Transverse colon (tissue), 4 donors: ENCODE measurements around the gene HLA-DRA. TPM values are rescaled to one million over a fixed set of nuclear protein-coding genes. Genes with fewer than 3 reads are reported as not detected.

Experiments used
- DNase-seq: peaks from one replicate; pipeline ENCODE4 v3.0.0-alpha.2; 2019
- H3K27ac ChIP-seq, 4 donors: fragments of 200-600 bp; sonication (generic); 2 replicates each; pipeline ENCODE4 v1.5.1; 2016 to 2018; ENCODE audit warnings: inconsistent platforms in 4 of 4
- H3K27me3 ChIP-seq: fragments of 200-600 bp; sonication (generic); 2 replicates; pipeline ENCODE4 v1.5.1; 2017; ENCODE audit warnings: inconsistent platforms
- H3K36me3 ChIP-seq, 4 donors: fragments of 200-600 bp; sonication (generic); 2 replicates each; pipeline ENCODE4 v1.5.1; 2017 to 2019; ENCODE audit warnings: inconsistent platforms in 4 of 4
- H3K4me1 ChIP-seq, 4 donors: fragments of 200-600 bp; sonication (generic); 2 replicates each; pipeline ENCODE4 v1.5.1; 2017 to 2020; ENCODE audit warnings: inconsistent platforms in 4 of 4
- H3K4me3 ChIP-seq, 4 donors: fragments of 200-600 bp; sonication (generic); 1 replicate in 1 of 4; 2 replicates in 3 of 4; pipeline versions ENCODE4 v1.5.1 to v1.6.1; 2017 to 2019; ENCODE audit warnings: inconsistent platforms in 4 of 4
- H3K9me3 ChIP-seq, 2 donors: fragments of 200-600 bp; sonication (generic); 2 replicates each; pipeline ENCODE4 v1.5.1; 2017 to 2019; ENCODE audit warnings: inconsistent platforms in 2 of 2
- EP300 ChIP-seq: sonication (generic); formaldehyde crosslinking; IDR thresholded peaks from one replicate; pipeline ENCODE4 v1.6.1; 2017; ENCODE audit warnings: antibody characterized with exemption, low read depth
- POLR2A ChIP-seq: fragments of 450-650 bp; IDR thresholded peaks from one replicate; pipeline ENCODE4 v1.6.1; 2016; ENCODE audit warnings: antibody characterized with exemption, mild to moderate bottlenecking, moderate library complexity
- POLR2AphosphoS5 ChIP-seq, 3 donors: sonication (generic); formaldehyde crosslinking; IDR thresholded peaks; one replicate each; pipeline ENCODE4 v1.6.1; 2016; ENCODE audit warnings: antibody characterized with exemption in 3 of 3
- WGBS, 2 donors: methylation state at CpG; one replicate each; pipeline ENCODE4 v1.1.5; 2018; ENCODE audit warnings: low coverage in 1 of 2; 5-methylcytosine and 5-hydroxymethylcytosine counted together
- in situ Hi-C, 4 donors: fragments of 200-750 bp; cut with MboI; loops; one replicate each; pipeline versions ENCODE4 v1.15.0 to v1.15.1; 2017; ENCODE audit warnings: low sequenced_read_pairs in 3 of 4, low pct_ligation_motif_present in 1 of 4, low pct_unique_long_range_greater_than_20kb in 1 of 4
- intact Hi-C: fragments of 100-400 bp; cut with DNase I; formaldehyde crosslinking; loops from one replicate; pipeline ENCODE4 v1.15.1; 2023; ENCODE audit warnings: low total_unique reads
- total RNA-seq, 4 donors: library from RNA; depleted of rRNA; stranded (reverse); fragments of >200 nt; gene quantifications; one replicate each; pipeline ENCODE4 v1.1.0, GENCODE V29; 2016
- TF ChIP-seq, protein P1 (sequence below), 5 experiments: fragments of 200-600 bp in 3 of 5; fragments of 450-650 bp in 2 of 5; sonication (generic) in 3 of 5; IDR thresholded peaks; 1 replicate in 2 of 5; 2 replicates in 3 of 5; pipeline ENCODE4 v1.5.1; 2016 to 2017; ENCODE audit warnings: antibody characterized with exemption in 5 of 5, inconsistent platforms in 3 of 5, mild to moderate bottlenecking in 2 of 5, moderate library complexity in 1 of 5

The HLA-DRA gene
- total RNA-seq, 4 donors from 2014 or later: 37.0 to 202 (median 132) TPM

DNA sequence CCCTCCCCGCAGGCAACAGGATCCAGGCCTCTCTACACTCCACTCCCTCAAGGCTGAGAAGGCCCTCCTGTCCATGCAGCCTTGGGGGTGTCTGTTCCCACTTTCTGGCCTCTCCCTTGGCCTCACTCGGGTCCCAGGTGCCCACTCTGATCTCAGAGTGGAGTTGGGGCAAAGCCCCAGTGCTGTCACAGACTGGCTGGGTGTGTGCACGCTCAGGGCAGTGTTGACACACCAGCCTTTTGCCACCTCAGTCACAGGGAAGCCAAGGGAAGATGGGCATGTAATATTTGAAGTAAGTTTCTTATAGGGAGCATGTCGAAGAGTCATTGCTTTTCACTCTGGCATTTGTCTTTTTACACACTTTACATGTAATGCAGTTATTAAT is 44.9 kb downstream of the HLA-DRA start:
- DNase-seq: no peak
- no peaks in the 10 kb centered on the region for H3K9me3 ChIP-seq
- no peaks in the 10 kb centered on the region for H3K4me1 ChIP-seq
- intact Hi-C loops: loop anchor here (10.0 kb wide), 1 partner anchor 90 kb away; no protein-coding TSS in a partner anchor
- no peaks in the 10 kb centered on the region for H3K27me3 ChIP-seq
- in situ Hi-C loops: loop anchor here in 1 of 4 donors (25.0 kb wide), 1 partner anchor 103 kb away; the partner anchor contains the start of gene HLA-DRB1
- H3K4me3 ChIP-seq: no peak overlapping the region
- H3K27ac ChIP-seq: no peak overlapping the region
- TF ChIP-seq, protein P1, sequence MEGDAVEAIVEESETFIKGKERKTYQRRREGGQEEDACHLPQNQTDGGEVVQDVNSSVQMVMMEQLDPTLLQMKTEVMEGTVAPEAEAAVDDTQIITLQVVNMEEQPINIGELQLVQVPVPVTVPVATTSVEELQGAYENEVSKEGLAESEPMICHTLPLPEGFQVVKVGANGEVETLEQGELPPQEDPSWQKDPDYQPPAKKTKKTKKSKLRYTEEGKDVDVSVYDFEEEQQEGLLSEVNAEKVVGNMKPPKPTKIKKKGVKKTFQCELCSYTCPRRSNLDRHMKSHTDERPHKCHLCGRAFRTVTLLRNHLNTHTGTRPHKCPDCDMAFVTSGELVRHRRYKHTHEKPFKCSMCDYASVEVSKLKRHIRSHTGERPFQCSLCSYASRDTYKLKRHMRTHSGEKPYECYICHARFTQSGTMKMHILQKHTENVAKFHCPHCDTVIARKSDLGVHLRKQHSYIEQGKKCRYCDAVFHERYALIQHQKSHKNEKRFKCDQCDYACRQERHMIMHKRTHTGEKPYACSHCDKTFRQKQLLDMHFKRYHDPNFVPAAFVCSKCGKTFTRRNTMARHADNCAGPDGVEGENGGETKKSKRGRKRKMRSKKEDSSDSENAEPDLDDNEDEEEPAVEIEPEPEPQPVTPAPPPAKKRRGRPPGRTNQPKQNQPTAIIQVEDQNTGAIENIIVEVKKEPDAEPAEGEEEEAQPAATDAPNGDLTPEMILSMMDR (IDR thresholded peaks at IDR 0.05): no peak
- no peak for TF ChIP-seq POLR2A
- no peaks in the 10 kb centered on the region for H3K36me3 ChIP-seq
- 66 to 88% methylated on average over 1 to 3 of the region's 4 CpGs for WGBS, 2 donors

DNA sequence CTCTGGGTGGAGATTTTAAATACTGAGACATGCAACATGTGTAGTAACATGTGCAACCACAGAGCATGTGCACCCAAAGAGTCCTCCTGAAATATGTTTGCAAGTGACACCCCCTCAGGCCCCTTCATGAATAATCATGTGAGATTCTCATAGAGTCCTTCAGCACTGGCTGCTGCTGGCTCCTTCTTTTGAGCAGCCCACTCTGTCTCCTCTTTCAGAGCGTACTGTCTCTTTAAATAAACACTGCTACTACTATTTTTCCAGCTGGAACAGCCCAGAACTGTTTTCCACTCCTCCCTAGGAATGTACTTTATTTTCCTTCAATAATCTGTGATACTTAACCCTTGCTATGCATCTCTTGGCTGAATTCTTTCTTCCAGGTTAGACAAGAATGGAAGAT is 48.4 kb downstream of the HLA-DRA start:
- 40% methylated on average over 1 of the region's 1 CpG; no CpG with 5 or more reads in 1 of the 2 donors for whole genome bisulfite sequencing, 2 donors
- intact Hi-C loops: loop anchor here (10.0 kb wide), 1 partner anchor 87 kb away; no protein-coding TSS in a partner anchor
- in situ Hi-C loops: loop anchor here in 1 of 4 donors (25.0 kb wide), 1 partner anchor 99 kb away; the partner anchor contains the start of gene HLA-DRB1

DNA sequence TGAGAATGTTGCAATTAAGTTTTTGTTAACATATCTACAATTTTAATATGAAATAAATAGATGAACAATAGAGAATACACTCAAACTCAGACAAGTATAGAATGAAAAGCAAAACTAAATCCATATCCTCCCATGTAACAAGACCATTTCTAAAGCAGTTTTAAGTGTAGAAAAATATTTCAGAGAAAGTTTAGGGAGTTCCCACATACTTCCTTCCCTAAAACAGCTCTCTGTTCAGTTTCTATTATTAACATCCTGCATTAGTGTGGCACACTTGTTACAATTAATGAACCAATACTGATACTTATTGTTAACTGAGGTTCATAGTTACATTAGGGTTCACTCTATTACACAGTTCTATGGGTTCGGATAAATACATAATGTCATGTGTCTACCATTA is 52.0 kb downstream of the HLA-DRA start:
- intact Hi-C loops: no loop called here
- Histone ChIP-seq H3K27me3 (no peaks in the 10 kb centered on the region), H3K27ac (no peak overlapping the region), H3K9me3 (no peaks in the 10 kb centered on the region), H3K4me1 (no peaks in the 10 kb centered on the region), H3K4me3 (no peak overlapping the region), H3K36me3 (no peaks in the 10 kb centered on the region)
- 0% methylated on average over 1 of the region's 1 CpG; no CpG with 5 or more reads in 1 of the 2 donors for WGBS, 2 donors
- TF ChIP-seq EP300 (no peak), POLR2A (no peak), POLR2AphosphoS5 (IDR thresholded peaks at IDR 0.05) (no peak)
- TF ChIP-seq, protein P1 (IDR thresholded peaks at IDR 0.05): no peak
- in situ Hi-C loops: loop anchor here in 1 of 4 donors (25.0 kb wide), 1 partner anchor 96 kb away; the partner anchor contains the start of gene HLA-DRB1
- DNase-seq: no peak

More for the DNA sequence above, 48.4 kb downstream of the HLA-DRA start:
- H3K9me3 ChIP-seq: no peaks in the 10 kb centered on the region
- DNase-seq: no peak
- H3K4me1 ChIP-seq: no peaks in the 10 kb centered on the region
- no peak for TF ChIP-seq POLR2AphosphoS5 (IDR thresholded peaks at IDR 0.05)
- TF ChIP-seq, protein P1 (IDR thresholded peaks at IDR 0.05): no peak
- no peak for TF ChIP-seq POLR2A
- TF ChIP-seq EP300: no peak
- H3K27me3 ChIP-seq: no peaks in the 10 kb centered on the region
- H3K4me3 ChIP-seq: no peak overlapping the region
- no peaks in the 10 kb centered on the region for H3K36me3 ChIP-seq
- no peak overlapping the region for H3K27ac ChIP-seq

DNA sequence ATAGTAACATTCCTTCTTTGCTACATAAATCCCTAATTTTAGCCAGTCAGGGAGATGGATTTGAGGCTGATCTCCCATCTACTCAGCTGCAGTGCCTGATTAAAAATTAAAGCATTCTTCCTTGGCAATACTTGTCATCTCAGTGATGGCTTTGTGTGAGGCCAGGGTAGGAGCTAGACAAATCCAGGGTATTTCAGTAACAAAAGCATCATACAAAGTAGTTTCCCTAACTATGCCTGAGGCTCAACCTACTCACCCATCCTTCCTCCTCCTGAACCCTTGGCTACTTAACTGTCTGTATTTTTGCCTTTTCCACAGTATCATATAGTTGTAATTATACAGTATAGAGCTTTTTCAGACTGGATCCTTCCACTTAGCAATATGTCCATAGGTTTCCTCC is 52.7 kb downstream of the HLA-DRA start:
- TF ChIP-seq POLR2A (no peak), POLR2AphosphoS5 (IDR thresholded peaks at IDR 0.05) (no peak), EP300 (no peak)
- TF ChIP-seq, protein P1 (IDR thresholded peaks at IDR 0.05): no peak
- H3K9me3 ChIP-seq: no peaks in the 10 kb centered on the region
- H3K27ac ChIP-seq: no peak overlapping the region
- no peak overlapping the region for H3K4me3 ChIP-seq
- H3K36me3 ChIP-seq: no peaks in the 10 kb centered on the region
- intact Hi-C loops: no loop called here
- no peaks in the 10 kb centered on the region for H3K27me3 ChIP-seq
- no peaks in the 10 kb centered on the region for H3K4me1 ChIP-seq
- no peak for DNase-seq
- in situ Hi-C loops: loop anchor here in 1 of 4 donors (25.0 kb wide), 1 partner anchor 95 kb away; the partner anchor contains the start of gene HLA-DRB1

Other genes with a start within 250 kb of the HLA-DRA start
- gene PBX2, start 249.7 kb upstream of the HLA-DRA start, total RNA-seq: 10 to 100 TPM; 34.4 to 87.5 (median 41.3) TPM
- gene GPSM3, start 247.2 kb upstream of the HLA-DRA start, total RNA-seq: 1 to 10 TPM in 3 of 4 donors, under 1 TPM in 1; 1.00 to 8.6 (median 6.7) TPM
- gene NOTCH4, start 215.8 kb upstream of the HLA-DRA start, total RNA-seq: 10 to 100 TPM in 2 of 4 donors, 1 to 10 TPM in 2; 2.6 to 24.3 (median 9.6) TPM
- not detected for gene TSBP1, start 68.0 kb upstream of the HLA-DRA start, total RNA-seq
- not detected for gene BTNL2, start 32.7 kb upstream of the HLA-DRA start, total RNA-seq
- gene HLA-DRB5, start 90.4 kb downstream of the HLA-DRA start, total RNA-seq: 1 to 10 TPM in 3 of 4 donors, not detected in 1; 1.5 to 7.8 (median 5.2) TPM
- gene HLA-DRB1, start 150.0 kb downstream of the HLA-DRA start, total RNA-seq: 10 to 100 TPM in 3 of 4 donors, 1 to 10 TPM in 1; 7.9 to 23.8 (median 12.6) TPM
- 1 to 10 TPM in 2 of 4 donors, under 1 TPM in 1, not detected in 1; 0.41 to 4.5 (median 3.2) TPM for gene HLA-DQA1, start 197.5 kb downstream of the HLA-DRA start, total RNA-seq
- gene HLA-DQB1, start 226.8 kb downstream of the HLA-DRA start, total RNA-seq: 1 to 10 TPM in 2 of 4 donors, under 1 TPM in 1, not detected in 1; 0.14 to 1.9 (median 1.1) TPM